ENCODE results near the gene CDH23.

CDH23 gene

GRCh38 chr10:71707240-71707789 is 310.6 kb downstream of the CDH23 start:
- DNase-seq (ENCODE audit: low read depth in 2 of 2): no peak

DNA sequence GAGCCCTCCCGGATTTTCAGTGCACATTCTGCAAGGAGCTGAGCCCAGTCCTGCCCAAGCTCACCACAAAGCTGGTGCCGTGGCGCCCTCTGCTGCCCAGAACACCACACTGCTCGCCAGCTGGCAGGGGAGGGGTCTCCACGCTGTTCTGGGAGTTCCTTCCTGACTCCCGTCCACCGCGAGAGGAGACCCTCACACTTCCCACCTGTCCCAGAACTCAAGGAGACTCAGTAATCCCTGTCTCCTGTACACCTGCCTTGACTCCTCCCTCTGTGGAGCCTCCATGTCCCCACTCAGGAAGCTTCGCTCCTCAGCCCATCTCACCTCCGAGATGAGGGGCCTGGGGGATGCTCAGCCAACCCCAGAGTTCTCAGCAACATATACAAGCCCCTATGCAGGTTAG is 311.6 kb downstream of the CDH23 start:
- DNase-seq (ENCODE audit: low read depth in 2 of 2): peak; percentile 57 to 64

GRCh38 chr10:71708897-71709882 is 312.5 kb downstream of the CDH23 start:
- no peak for DNase-seq (ENCODE audit: low read depth in 2 of 2)

DNA sequence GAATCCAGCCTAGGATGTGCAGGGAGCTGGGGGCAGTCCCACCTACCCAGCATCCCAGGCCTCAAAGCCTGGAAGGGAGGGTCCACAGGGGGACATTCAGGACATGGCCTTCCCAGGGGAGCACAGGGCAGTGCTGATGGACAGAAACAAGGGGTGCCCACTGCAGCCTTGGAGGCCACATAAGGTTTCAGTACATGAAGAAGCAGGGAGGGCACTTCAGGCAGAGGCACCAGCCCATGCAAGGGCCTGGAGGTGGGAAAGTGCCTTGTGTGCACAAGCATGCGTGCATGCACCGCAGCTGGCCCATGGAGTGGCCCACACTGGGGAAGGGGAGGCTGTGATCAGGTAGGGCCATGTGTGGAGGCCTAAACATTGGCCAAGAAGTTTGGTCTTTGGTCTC is 313.8 kb downstream of the CDH23 start:
- DNase-seq (ENCODE audit: low read depth in 2 of 2): no peak

GRCh38 chr10:71711052-71711623 is 314.4 kb downstream of the CDH23 start:
- DNase-seq (ENCODE audit: low read depth in 2 of 2): no peak

GRCh38 chr10:71712170-71712569 is 315.4 kb downstream of the CDH23 start:
- DNase-seq (ENCODE audit: low read depth in 2 of 2): no peak

DNA sequence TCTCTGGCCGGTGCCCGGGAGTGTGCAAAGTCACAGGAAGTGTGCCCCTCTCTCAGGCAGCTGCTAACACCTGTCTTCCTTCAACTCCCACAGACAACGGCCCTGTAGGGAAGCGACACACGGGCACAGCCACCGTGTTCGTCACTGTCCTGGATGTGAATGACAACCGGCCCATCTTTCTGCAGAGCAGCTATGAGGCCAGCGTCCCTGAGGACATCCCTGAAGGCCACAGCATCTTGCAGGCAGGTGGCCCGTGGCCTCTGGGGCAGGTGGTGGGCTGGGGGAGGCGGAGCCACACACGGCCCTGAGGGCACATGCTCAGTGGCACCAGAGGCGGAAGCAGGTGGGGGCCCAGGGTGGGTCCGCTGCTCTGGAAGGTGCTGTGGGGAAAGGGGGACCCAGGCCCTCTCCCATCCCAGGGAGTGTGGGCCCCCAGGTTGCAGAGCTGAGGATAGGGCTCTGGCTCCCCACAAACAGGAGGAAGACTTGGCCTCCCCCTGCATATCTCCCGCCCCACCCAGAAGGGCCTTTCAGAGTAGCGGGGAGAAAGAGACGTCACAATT is 315.9 kb downstream of the CDH23 start:
- no peak for DNase-seq (ENCODE audit: low read depth in 2 of 2)

DNA sequence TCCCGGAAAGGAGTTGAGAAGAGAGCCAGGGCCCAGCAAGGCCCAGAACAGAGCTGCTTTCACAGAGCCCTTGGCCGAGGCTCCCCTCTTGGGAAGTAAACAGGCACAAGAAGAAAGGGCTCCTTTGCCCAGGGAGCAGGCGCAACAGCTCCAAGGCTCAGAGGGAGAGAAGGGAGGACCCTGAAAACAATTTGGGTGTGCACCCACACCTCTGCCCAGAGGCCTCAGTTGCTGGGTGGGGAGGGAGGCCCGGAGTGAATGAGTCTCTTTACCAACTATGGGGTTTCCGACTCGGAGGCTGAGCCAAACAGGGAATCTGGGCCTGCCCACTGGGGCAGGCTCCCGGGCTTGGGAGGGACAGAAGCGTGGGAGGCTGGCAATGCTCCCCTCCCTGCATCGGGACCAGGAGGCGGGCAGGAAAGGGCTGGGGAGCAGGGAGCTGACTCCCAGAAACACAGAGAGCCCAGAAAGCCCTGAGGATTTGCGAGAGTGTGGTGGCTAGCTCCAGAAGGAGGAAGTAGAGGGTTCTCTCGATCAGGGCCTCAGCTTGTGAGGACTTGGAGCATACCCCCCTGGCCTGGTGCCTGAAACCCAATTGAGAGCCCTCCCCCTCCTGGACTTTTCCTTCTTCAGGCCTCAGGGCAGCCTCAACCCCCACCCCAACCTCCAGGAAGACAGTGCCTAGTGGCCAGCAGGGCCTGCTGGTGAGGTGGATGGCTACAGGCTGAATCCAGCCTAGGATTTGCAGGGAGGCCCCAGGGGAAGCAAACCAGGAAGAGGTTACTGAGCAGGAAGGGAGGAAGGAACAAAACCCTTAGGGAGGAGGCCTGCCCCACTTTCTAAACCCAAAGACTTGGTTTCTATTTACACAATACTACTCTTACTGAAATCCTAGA is 316.7 kb downstream of the CDH23 start:
- DNase-seq (ENCODE audit: low read depth in 2 of 2): no peak

GRCh38 chr10:71714031-71714410 is 317.3 kb downstream of the CDH23 start:
- DNase-seq (ENCODE audit: low read depth in 2 of 2): no peak

- DNase-seq (ENCODE audit: low read depth in 2 of 2): no peak
These were observed 317.9 kb downstream of the CDH23 start for GRCh38 chr10:71714592-71714991.

- no peak for DNase-seq (ENCODE audit: low read depth in 2 of 2)
These were observed 318.3 kb downstream of the CDH23 start for GRCh38 chr10:71715026-71715425.

DNA sequence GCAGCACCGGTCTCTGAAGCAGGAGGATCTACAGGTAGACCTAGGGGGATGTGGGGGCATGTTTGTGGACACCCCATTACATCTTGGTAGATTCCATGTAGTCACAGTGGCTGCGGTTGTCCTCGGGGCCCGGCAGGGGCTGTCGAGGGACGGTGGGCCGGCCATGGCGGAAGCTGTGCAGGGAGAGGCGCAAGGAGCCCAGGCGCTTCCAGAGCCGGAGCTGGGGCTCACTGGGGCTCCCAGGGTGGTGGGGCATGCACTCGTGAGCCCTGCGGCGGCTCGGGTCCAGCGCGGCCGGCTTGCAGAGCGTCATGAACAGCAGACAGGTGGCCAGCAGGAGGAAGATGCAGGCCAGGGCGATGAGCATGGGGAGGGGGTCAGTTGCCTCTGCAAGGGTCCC is 319.1 kb downstream of the CDH23 start:
- DNase-seq (ENCODE audit: low read depth in 2 of 2): no peak

- DNase-seq (ENCODE audit: low read depth in 2 of 2): no peak
These were observed 319.7 kb downstream of the CDH23 start for GRCh38 chr10:71716426-71716825.

DNA sequence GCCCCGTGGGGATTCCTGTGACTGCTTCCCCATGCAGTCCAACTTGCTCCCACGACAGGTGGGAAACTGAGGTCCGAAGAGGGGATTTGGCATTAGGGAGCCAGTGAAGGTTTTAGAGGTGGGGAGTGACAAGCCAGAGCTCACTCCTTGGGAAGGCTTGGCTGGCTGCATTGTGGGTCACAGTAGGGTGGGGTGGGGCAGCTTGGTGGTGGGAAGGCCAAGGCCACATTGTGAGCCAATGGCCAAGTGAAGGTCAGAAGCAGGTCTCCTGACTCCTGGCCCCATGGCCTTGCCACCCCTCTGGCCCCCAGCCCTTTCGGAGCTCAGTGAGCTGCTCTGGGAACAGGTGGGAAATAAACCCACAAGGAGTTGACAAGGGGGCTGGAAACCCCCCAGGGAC is 320.3 kb downstream of the CDH23 start:
- DNase-seq (ENCODE audit: low read depth in 2 of 2): no peak

GRCh38 chr10:71717551-71717951 is 320.8 kb downstream of the CDH23 start:
- no peak for DNase-seq (ENCODE audit: low read depth in 2 of 2)

GRCh38 chr10:71718165-71718698 is 321.5 kb downstream of the CDH23 start:
- no peak for DNase-seq (ENCODE audit: low read depth in 2 of 2)

GRCh38 chr10:71719042-71719441 is 322.3 kb downstream of the CDH23 start:
- no peak for DNase-seq (ENCODE audit: low read depth in 2 of 2)

- DNase-seq (ENCODE audit: low read depth in 2 of 2): no peak
These were observed 322.9 kb downstream of the CDH23 start, which contains the start of gene C10orf105 for GRCh38 chr10:71719464-71720201. C10orf105 (minus strand) TSS chr10:71719778; CDS start chr10:71716337, 3,441 bp downstream.

- no peak for DNase-seq (ENCODE audit: low read depth in 2 of 2)
These were observed 323.6 kb downstream of the CDH23 start for GRCh38 chr10:71720288-71720687.

DNA sequence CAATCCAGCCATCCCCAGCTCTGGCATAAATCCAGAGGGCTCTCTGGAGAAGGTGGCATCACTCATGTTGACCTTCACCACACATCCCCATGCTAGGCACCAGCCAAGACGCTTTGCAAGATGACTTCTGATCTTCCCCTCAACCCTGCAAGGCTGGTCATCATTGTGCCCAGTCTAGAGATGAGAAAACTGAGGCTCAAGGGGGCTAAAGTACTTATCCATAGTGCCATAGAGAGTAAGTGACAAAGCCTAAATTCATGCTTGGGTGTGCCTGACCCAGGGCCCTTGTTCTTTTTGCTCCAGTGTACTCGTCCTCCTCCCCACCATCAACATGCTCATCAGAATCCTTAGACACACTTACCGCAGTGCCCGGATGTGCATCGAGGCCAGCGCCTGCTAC is 324.6 kb downstream of the CDH23 start:
- no peak for DNase-seq (ENCODE audit: low read depth in 2 of 2)

Measured in stimulated activated CD4-positive, alpha-beta T cell treated with anti-CD3 and anti-CD28 coated beads, Interleukin-1b, Interleukin-23, amount 100 ng/mL, for 4 hours (primary cell).